DOHH2 (cell line): ENCODE data around the gene IRF2BP1.
A peak's percentile ranks its signal among the peaks of the same experiment; 100 is the strongest.

Source experiments
- H3F3A ChIP-seq: fragments of 200-600 bp; sonication (generic), shearing (Covaris generic); 2 replicates; pipeline ENCODE4 v1.6.0; 2016; ENCODE audit warnings: antibody characterized with exemption, mild to moderate bottlenecking; ENCODE audit not compliant: control insufficient read depth, insufficient read depth
- H3K27ac ChIP-seq: fragments of 200-600 bp; sonication (generic); 2 replicates; pipeline ENCODE4 v1.5.1; 2014; ENCODE audit warnings: low read depth, mild to moderate bottlenecking, low read length, moderate library complexity
- H3K27me3 ChIP-seq: fragments of 200-600 bp; sonication (generic); 2 replicates; pipeline ENCODE4 v1.6.1; 2014; ENCODE audit warnings: mild to moderate bottlenecking, low read length, mixed read lengths; ENCODE audit not compliant: control insufficient read depth
- H3K36me3 ChIP-seq: fragments of 200-600 bp; sonication (generic); 2 replicates; pipeline ENCODE4 v1.6.1; 2014; ENCODE audit warnings: mild to moderate bottlenecking, low read length, moderate library complexity, mixed read lengths; ENCODE audit not compliant: control insufficient read depth
- H3K4me1 ChIP-seq: fragments of 200-600 bp; sonication (generic); 2 replicates; pipeline ENCODE4 v1.6.1; 2014; ENCODE audit warnings: mild to moderate bottlenecking, low read length, mixed read lengths; ENCODE audit not compliant: control insufficient read depth
- H3K4me2 ChIP-seq: fragments of 200-600 bp; sonication (generic); 2 replicates; pipeline ENCODE4 v1.6.0; 2014; ENCODE audit warnings: mild to moderate bottlenecking, low read length, moderate library complexity
- H3K4me3 ChIP-seq: fragments of 200-600 bp; sonication (generic); 2 replicates; pipeline ENCODE4 v1.5.1; 2014; ENCODE audit warnings: mild to moderate bottlenecking, low read length, mixed read lengths
- H3K79me2 ChIP-seq: fragments of 200-600 bp; sonication (generic); 2 replicates; pipeline ENCODE4 v1.6.1; 2014; ENCODE audit warnings: mild to moderate bottlenecking, low read length, mixed read lengths; ENCODE audit not compliant: control insufficient read depth
- H3K9me2 ChIP-seq: fragments of 200-600 bp; sonication (generic); replicated peaks from 2 replicates; pipeline ENCODE4 v1.6.1; 2014; ENCODE audit warnings: mild to moderate bottlenecking, low read length, mixed read lengths; ENCODE audit not compliant: control insufficient read depth
- H3K9me3 ChIP-seq: fragments of 200-600 bp; sonication (generic); 2 replicates; pipeline ENCODE4 v1.6.1; 2014; ENCODE audit warnings: antibody characterized with exemption, low read length, mixed read lengths; ENCODE audit not compliant: control insufficient read depth, insufficient read depth
- H4K20me1 ChIP-seq: fragments of 200-600 bp; sonication (generic); 2 replicates; pipeline ENCODE4 v1.6.0; 2014; ENCODE audit warnings: low read depth, mild to moderate bottlenecking, antibody characterized with exemption, low read length, moderate library complexity; ENCODE audit not compliant: control insufficient read depth, insufficient read depth
- EZH2phosphoT487 ChIP-seq: fragments of 200-600 bp; sonication (generic); IDR thresholded peaks from 2 replicates; pipeline ENCODE4 v1.6.1; 2017; ENCODE audit warnings: borderline replicate concordance, mild to moderate bottlenecking, antibody characterized with exemption, low read length, moderate library complexity, mixed read lengths
- TF ChIP-seq, protein P1 (sequence below): fragments of 200-600 bp; sonication (generic); IDR thresholded peaks from one replicate; pipeline ENCODE4 v1.5.1; 2014; ENCODE audit warnings: antibody characterized with exemption, mild to moderate bottlenecking, low read depth, low read length; ENCODE audit not compliant: poor library complexity, severe bottlenecking

The IRF2BP1 gene

DNA sequence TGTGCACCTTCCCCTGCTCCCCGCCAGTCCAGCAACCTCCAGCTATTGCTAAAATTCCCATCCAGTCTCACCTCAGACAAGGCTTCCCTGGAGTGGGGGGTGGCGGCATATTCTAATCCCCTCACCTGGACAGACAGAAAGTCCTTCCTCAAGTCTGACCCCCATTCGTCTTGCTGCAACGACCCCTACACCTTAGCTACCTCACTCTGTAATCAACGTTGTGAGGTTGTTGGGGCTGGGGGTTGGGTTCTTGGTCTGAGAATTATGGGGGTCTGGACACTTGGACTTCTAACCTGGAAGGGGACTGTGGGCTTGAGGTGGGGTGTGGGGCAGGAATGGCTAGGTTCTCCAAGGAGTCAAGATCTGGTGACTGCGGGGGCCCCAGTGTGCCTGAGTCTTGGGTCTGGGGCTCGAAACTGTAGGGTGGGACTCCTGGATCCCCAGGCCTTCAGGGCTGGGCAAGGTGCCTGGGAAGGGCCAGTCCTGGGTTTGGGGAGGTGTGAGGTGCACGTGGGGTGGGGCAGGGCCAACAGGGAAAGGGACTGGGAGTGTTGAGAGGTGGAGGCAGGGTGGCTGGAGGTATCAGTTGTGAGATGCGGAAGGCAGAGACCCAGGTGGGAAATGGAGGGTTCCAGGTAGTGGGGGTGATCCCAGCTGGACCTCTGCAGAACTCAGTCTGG, 20.5 kb downstream of the IRF2BP1 start:
- H3K4me1 ChIP-seq: peaks cover 25% of the 10 kb centered on the region
- peaks cover 25% of the 10 kb centered on the region for H3K79me2 ChIP-seq

DNA sequence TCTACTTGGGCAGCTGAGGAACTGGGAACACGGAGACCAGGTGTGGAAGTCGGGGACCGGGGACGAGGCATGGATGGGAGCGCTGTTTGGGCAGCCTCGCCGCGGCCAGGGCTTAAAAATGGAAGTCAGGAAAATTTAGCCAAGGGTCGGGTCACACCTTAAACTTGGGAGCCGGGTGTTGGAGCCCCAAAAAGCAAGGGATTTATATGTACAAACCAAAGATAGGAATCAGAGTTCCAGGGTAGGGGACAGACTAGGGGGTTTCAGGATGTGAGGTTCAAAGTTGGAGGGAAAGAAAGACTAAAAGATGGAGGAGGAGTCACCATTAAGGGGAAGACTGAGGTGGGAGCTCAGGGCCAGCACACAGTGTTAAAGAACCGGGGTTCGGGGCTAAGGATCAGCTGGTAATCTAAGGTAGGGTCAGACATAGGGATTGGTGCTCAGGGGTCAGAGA, 21.3 kb downstream of the IRF2BP1 start:
- Histone ChIP-seq H3K9me2 (no peaks in the 10 kb centered on the region), H3F3A (no peaks in the 10 kb centered on the region; the same call in 1 of the 2 replicates), H3K36me3 (peaks cover 20% of the 10 kb centered on the region), H3K27ac (no peak overlapping the region), H3K9me3 (no peaks in the 10 kb centered on the region), H4K20me1 (no peaks in the 10 kb centered on the region), H3K4me2 (no peak overlapping the region; the same call in 1 of the 2 replicates), H3K4me3 (no peak overlapping the region), H3K27me3 (peaks cover 33% of the 10 kb centered on the region), H3K4me1 (peaks cover 25% of the 10 kb centered on the region), H3K79me2 (peaks cover 33% of the 10 kb centered on the region)
- TF ChIP-seq, protein P1, sequence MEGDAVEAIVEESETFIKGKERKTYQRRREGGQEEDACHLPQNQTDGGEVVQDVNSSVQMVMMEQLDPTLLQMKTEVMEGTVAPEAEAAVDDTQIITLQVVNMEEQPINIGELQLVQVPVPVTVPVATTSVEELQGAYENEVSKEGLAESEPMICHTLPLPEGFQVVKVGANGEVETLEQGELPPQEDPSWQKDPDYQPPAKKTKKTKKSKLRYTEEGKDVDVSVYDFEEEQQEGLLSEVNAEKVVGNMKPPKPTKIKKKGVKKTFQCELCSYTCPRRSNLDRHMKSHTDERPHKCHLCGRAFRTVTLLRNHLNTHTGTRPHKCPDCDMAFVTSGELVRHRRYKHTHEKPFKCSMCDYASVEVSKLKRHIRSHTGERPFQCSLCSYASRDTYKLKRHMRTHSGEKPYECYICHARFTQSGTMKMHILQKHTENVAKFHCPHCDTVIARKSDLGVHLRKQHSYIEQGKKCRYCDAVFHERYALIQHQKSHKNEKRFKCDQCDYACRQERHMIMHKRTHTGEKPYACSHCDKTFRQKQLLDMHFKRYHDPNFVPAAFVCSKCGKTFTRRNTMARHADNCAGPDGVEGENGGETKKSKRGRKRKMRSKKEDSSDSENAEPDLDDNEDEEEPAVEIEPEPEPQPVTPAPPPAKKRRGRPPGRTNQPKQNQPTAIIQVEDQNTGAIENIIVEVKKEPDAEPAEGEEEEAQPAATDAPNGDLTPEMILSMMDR: no peak
- no peak for TF ChIP-seq EZH2phosphoT487

More for the DNA sequence above, 20.5 kb downstream of the IRF2BP1 start:
- TF ChIP-seq, protein P1: no peak
- TF ChIP-seq EZH2phosphoT487: no peak
- Histone ChIP-seq H3K9me3 (no peaks in the 10 kb centered on the region), H3K27me3 (peaks cover 33% of the 10 kb centered on the region), H3K4me3 (no peak overlapping the region), H4K20me1 (no peaks in the 10 kb centered on the region), H3K4me2 (no peak overlapping the region), H3K9me2 (no peaks in the 10 kb centered on the region), H3K36me3 (peaks cover 19% of the 10 kb centered on the region), H3F3A (no peaks in the 10 kb centered on the region; the same call in 1 of the 2 replicates), H3K27ac (no peak overlapping the region)

DNA sequence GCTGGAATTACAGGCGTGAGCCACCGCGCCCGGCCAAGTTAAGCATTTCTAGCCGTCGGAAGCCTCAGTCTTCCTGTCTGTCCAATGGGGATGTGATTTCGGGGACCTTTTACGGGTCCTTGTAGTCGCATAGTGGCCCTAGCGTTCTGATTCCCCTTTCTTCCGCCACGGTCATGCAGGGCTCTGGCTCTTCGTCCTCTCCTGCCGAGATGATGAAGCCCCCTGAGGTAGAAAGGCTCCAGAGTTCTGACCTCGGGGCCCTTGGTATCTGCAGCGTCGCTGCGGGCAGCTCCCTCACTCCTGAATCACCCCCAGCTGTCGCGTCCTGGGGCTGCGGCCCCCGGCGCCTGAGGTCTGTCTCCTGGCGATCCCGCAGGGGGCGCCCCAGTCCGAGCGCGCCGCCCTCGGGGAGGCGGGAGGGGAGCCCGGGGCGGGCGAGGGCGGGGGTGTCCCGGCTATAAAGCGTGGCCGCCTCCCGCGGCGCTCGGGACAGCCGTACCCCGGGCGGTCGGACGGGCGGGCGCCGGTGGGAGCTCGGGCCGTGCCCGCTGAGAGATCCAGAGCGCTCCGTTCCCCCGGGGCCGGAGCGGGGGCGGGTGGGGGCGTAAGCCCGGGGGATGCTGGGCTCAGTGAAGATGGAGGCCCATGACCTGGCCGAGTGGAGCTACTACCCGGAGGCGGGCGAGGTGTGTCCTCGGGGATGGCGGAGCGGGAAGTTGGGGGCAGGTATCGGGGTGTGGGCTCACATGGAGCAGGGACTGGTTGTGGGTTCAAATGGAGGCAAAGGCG, 21.9 kb downstream of the IRF2BP1 start, which contains the start of gene FOXA3:
FOXA3 (plus strand) TSS at position 487 of the 789 bp plus-strand sequence; CDS start at position 618, 131 bp downstream.
- H3K36me3 ChIP-seq: peaks cover 27% of the 10 kb centered on the region
- H3K79me2 ChIP-seq: peaks cover 39% of the 10 kb centered on the region
- no peaks in the 10 kb centered on the region for H3K9me2 ChIP-seq
- H3F3A ChIP-seq: no peaks in the 10 kb centered on the region; the same call in 1 of the 2 replicates
- H4K20me1 ChIP-seq: no peaks in the 10 kb centered on the region
- peaks cover 25% of the 10 kb centered on the region for H3K4me1 ChIP-seq
- H3K4me2 ChIP-seq: peak within 1 kb of the TSS; percentile 62
- peaks cover 31% of the 10 kb centered on the region for H3K27me3 ChIP-seq
- H3K27ac ChIP-seq: no peak within 1 kb of the TSS
- no peak for TF ChIP-seq EZH2phosphoT487
- TF ChIP-seq, protein P1: peak; percentile 60
- H3K9me3 ChIP-seq: no peaks in the 10 kb centered on the region
- peak within 1 kb of the TSS; percentile 90 for H3K4me3 ChIP-seq
